ENCODE results near the gene ZNF496. TPM values are rescaled to one million over a fixed set of nuclear protein-coding genes. Genes with fewer than 3 reads are reported as not detected.
"Not testable (repeated sequence)": the region's sequence is repeated elsewhere in the genome, so short reads cannot be mapped to it uniquely, and the experiment has no call there.

The ZNF496 gene
- total RNA-seq, 1 experiment from 2014 or later: 28.0 TPM

GRCh38 chr1:247293047-247293446 lies 38.6 kb downstream of the ZNF496 start:
- DNase-seq (ENCODE audit: low read depth): no peak

GRCh38 chr1:247291833-247292561 lies 39.7 kb downstream of the ZNF496 start:
- no peak for DNase-seq (ENCODE audit: low read depth)

GRCh38 chr1:247291161-247291560 lies 40.5 kb downstream of the ZNF496 start:
- no peak for DNase-seq (ENCODE audit: low read depth)

- no peak for DNase-seq (ENCODE audit: low read depth)
Measured at GRCh38 chr1:247290576-247290975, 41.1 kb downstream of the ZNF496 start.

- not testable (repeated sequence) for DNase-seq (ENCODE audit: low read depth)
Measured at GRCh38 chr1:247289274-247289892, 42.3 kb downstream of the ZNF496 start.

GRCh38 chr1:247288341-247288740 lies 43.3 kb downstream of the ZNF496 start:
- no peak for DNase-seq (ENCODE audit: low read depth)

GRCh38 chr1:247287460-247287859 lies 44.2 kb downstream of the ZNF496 start:
- DNase-seq (ENCODE audit: low read depth): no peak

GRCh38 chr1:247286134-247286670 lies 45.5 kb downstream of the ZNF496 start:
- DNase-seq (ENCODE audit: low read depth): no peak

- DNase-seq (ENCODE audit: low read depth): peak; percentile 50
Measured at GRCh38 chr1:247281001-247281574, 50.6 kb downstream of the ZNF496 start.

- DNase-seq (ENCODE audit: low read depth): no peak
Measured at GRCh38 chr1:247277191-247277590, 54.5 kb downstream of the ZNF496 start.

GRCh38 chr1:247274605-247275256 lies 56.9 kb downstream of the ZNF496 start:
- DNase-seq (ENCODE audit: low read depth): no peak

- DNase-seq (ENCODE audit: low read depth): peak; percentile 38
Measured at GRCh38 chr1:247273013-247273412, 58.7 kb downstream of the ZNF496 start.

GRCh38 chr1:247270003-247270402 lies 61.7 kb downstream of the ZNF496 start:
- no peak for DNase-seq (ENCODE audit: low read depth)

- no peak for DNase-seq (ENCODE audit: low read depth)
Measured at GRCh38 chr1:247269133-247269532, 62.5 kb downstream of the ZNF496 start.

GRCh38 chr1:247268390-247269045 lies 63.1 kb downstream of the ZNF496 start:
- DNase-seq (ENCODE audit: low read depth): no peak

GRCh38 chr1:247266053-247266452 lies 65.6 kb downstream of the ZNF496 start:
- DNase-seq (ENCODE audit: low read depth): peak; percentile 29

GRCh38 chr1:247255772-247256171 lies 75.9 kb downstream of the ZNF496 start, which contains the start of gene VN1R5:
TSS of gene VN1R5 (plus strand) at chr1:247256072.
- not testable (repeated sequence) for DNase-seq (ENCODE audit: low read depth)

GRCh38 chr1:247247568-247247967 lies 84.1 kb downstream of the ZNF496 start:
- no peak for DNase-seq (ENCODE audit: low read depth)
